ENCODE data around the gene CD4. TPM values are rescaled to one million over a fixed set of nuclear protein-coding genes. Genes with fewer than 3 reads are reported as not detected.
"Not testable (repeated sequence)": the region's sequence is repeated elsewhere in the genome, so short reads cannot be mapped to it uniquely, and the experiment has no call there.

CD4 gene
- 10 to 100 TPM; 29.9 to 33.8 (median 31.2) TPM for polyA plus RNA-seq (ENCODE audit: insufficient read length in 4 of 4)

- no peak for DNase-seq (ENCODE audit: low read depth in 4 of 4, low spot score in 3 of 4)
These were observed at the start of gene CD4 for GRCh38 chr12:6788972-6789924. TSS of gene CD4 (plus strand) at chr12:6789528. CDS start at chr12:6800139, 10,611 bp downstream.

- DNase-seq (ENCODE audit: low read depth in 4 of 4, low spot score in 3 of 4): not testable (repeated sequence)
These were observed 47.2 kb upstream of the CD4 start for GRCh38 chr12:6742080-6742479.

GRCh38 chr12:6742834-6743233 lies 46.5 kb upstream of the CD4 start:
- no peak for DNase-seq (ENCODE audit: low read depth in 4 of 4, low spot score in 3 of 4)

GRCh38 chr12:6743300-6743699 lies 46.0 kb upstream of the CD4 start:
- DNase-seq (ENCODE audit: low read depth in 4 of 4, low spot score in 3 of 4): not testable (repeated sequence)

- DNase-seq (ENCODE audit: low read depth in 4 of 4, low spot score in 3 of 4): no peak
These were observed 43.4 kb upstream of the CD4 start for GRCh38 chr12:6745741-6746525.

GRCh38 chr12:6747216-6747615 lies 42.1 kb upstream of the CD4 start:
- no peak for DNase-seq (ENCODE audit: low read depth in 4 of 4, low spot score in 3 of 4)

GRCh38 chr12:6748761-6749160 lies 40.6 kb upstream of the CD4 start:
- DNase-seq (ENCODE audit: low read depth in 4 of 4, low spot score in 3 of 4): no peak

- no peak for DNase-seq (ENCODE audit: low read depth in 4 of 4, low spot score in 3 of 4)
These were observed 38.8 kb upstream of the CD4 start for GRCh38 chr12:6750506-6750905.

GRCh38 chr12:6751767-6752166 lies 37.6 kb upstream of the CD4 start:
- no peak for DNase-seq (ENCODE audit: low read depth in 4 of 4, low spot score in 3 of 4)

GRCh38 chr12:6752167-6752920 lies 37.0 kb upstream of the CD4 start:
- no peak for DNase-seq (ENCODE audit: low read depth in 4 of 4, low spot score in 3 of 4)

GRCh38 chr12:6752921-6753771 lies 36.2 kb upstream of the CD4 start, which contains the start of gene MLF2:
TSS of gene MLF2 (minus strand) at chr12:6753141. CDS start at chr12:6752334, 807 bp downstream.
- peak; percentile 96 to 98 (median 98) for DNase-seq (ENCODE audit: low read depth in 4 of 4, low spot score in 3 of 4)

- no peak for DNase-seq (ENCODE audit: low read depth in 4 of 4, low spot score in 3 of 4)
These were observed 35.5 kb upstream of the CD4 start for GRCh38 chr12:6753772-6754356.

GRCh38 chr12:6754411-6754810 lies 34.9 kb upstream of the CD4 start:
- no peak for DNase-seq (ENCODE audit: low read depth in 4 of 4, low spot score in 3 of 4)

- DNase-seq (ENCODE audit: low read depth in 4 of 4, low spot score in 3 of 4): no peak
These were observed 32.2 kb upstream of the CD4 start for GRCh38 chr12:6757028-6757690.

GRCh38 chr12:6758506-6759095 lies 30.7 kb upstream of the CD4 start:
- DNase-seq (ENCODE audit: low read depth in 4 of 4, low spot score in 3 of 4): no peak

GRCh38 chr12:6759741-6760140 lies 29.6 kb upstream of the CD4 start:
- DNase-seq (ENCODE audit: low read depth in 4 of 4, low spot score in 3 of 4): no peak

- no peak for DNase-seq (ENCODE audit: low read depth in 4 of 4, low spot score in 3 of 4)
These were observed 25.9 kb upstream of the CD4 start for GRCh38 chr12:6763380-6763779.

Data from right renal pelvis (tissue), 4 donors.